ENCODE results near the gene IL1RAPL1.

- TF ChIP-seq RAD21 (conservative IDR thresholded peaks at IDR 0.05 in 1 of 2, IDR thresholded peaks at IDR 0.05 in 1 of 2), result peak in 1 of 2 experiments; percentile 15; a peak in 2 of 5 replicates
- no peak for TF ChIP-seq CTCF (IDR thresholded peaks at IDR 0.05)
- no peak for TF ChIP-seq POLR2A (IDR thresholded peaks at IDR 0.05; ENCODE audit: low read length)
- no peak for TF ChIP-seq USF2 (IDR thresholded peaks at IDR 0.05)
These were observed at the start of gene IL1RAPL1 for GRCh38 chrX:28586981-28587551.
